ENCODE measurements around the gene FADD. TPM values are rescaled to one million over a fixed set of nuclear protein-coding genes. Genes with fewer than 3 reads are reported as not detected.

Gene FADD
- total RNA-seq, 1 donor from 2014 or later: 21.3 TPM

- no peaks in the 10 kb centered on the region for H3K27me3 ChIP-seq
- no peaks in the 10 kb centered on the region for H3K4me1 ChIP-seq
- H3K36me3 ChIP-seq: no peaks in the 10 kb centered on the region
- peak; percentile 54 for ATAC-seq
- no peak overlapping the region for H3K27ac ChIP-seq
- TF ChIP-seq CTCF (IDR thresholded peaks at IDR 0.05): no peak
- intact Hi-C loops (cut with DNase I): no loop called here
- H3K4me3 ChIP-seq: no peak overlapping the region
- H3K9me3 ChIP-seq: no peaks in the 10 kb centered on the region
- no peak for DNase-seq
Measured at GRCh38 chr11:70250876-70251658, 48.0 kb downstream of the FADD start.

- Histone ChIP-seq H3K4me1 (no peaks in the 10 kb centered on the region), H3K36me3 (no peaks in the 10 kb centered on the region), H3K27me3 (no peaks in the 10 kb centered on the region), H3K27ac (no peak overlapping the region), H3K9me3 (no peaks in the 10 kb centered on the region), H3K4me3 (no peak overlapping the region)
- ATAC-seq: no peak
- TF ChIP-seq CTCF (IDR thresholded peaks at IDR 0.05): no peak
- DNase-seq: no peak
- intact Hi-C loops (cut with DNase I): no loop called here
Measured at GRCh38 chr11:70251659-70252321, 48.7 kb downstream of the FADD start.

GRCh38 chr11:70252844-70253243 lies 49.7 kb downstream of the FADD start:
- TF ChIP-seq CTCF (IDR thresholded peaks at IDR 0.05): no peak
- no peak for DNase-seq
- no peak overlapping the region for H3K27ac ChIP-seq

GRCh38 chr11:70255477-70256116 lies 52.5 kb downstream of the FADD start:
- no peaks in the 10 kb centered on the region for H3K9me3 ChIP-seq
- H3K4me3 ChIP-seq: no peak overlapping the region
- ATAC-seq (no peak), DNase-seq (no peak)
- H3K4me1 ChIP-seq: no peaks in the 10 kb centered on the region
- H3K27ac ChIP-seq: no peak overlapping the region
- intact Hi-C loops (cut with DNase I): no loop called here
- no peaks in the 10 kb centered on the region for H3K27me3 ChIP-seq
- H3K36me3 ChIP-seq: no peaks in the 10 kb centered on the region
- TF ChIP-seq CTCF (IDR thresholded peaks at IDR 0.05): no peak

More at GRCh38 chr11:70252844-70253243, 49.7 kb downstream of the FADD start:
- Histone ChIP-seq H3K36me3 (no peaks in the 10 kb centered on the region), H3K9me3 (no peaks in the 10 kb centered on the region), H3K4me1 (no peaks in the 10 kb centered on the region), H3K27me3 (no peaks in the 10 kb centered on the region), H3K4me3 (no peak overlapping the region)
- no peak for ATAC-seq
- intact Hi-C loops (cut with DNase I): no loop called here

Other genes with a start within 250 kb of the FADD start
- gene ANO1, start 125.0 kb upstream of the FADD start, total RNA-seq: 16.8 TPM
- 73.3 TPM for gene PPFIA1, start 67.4 kb downstream of the FADD start, total RNA-seq
- gene CTTN, start 195.2 kb downstream of the FADD start, total RNA-seq: 177 TPM

Data from upper lobe of right lung (tissue), 1 donor.